OCI-LY1 (cell line): ENCODE results near the gene ERN1.

Experiments used
- H2AFZ ChIP-seq: fragments of 200-600 bp; sonication (generic), shearing (Covaris generic); 2 replicates; pipeline ENCODE4 v1.6.0; 2014; ENCODE audit warnings: antibody characterized with exemption, mild to moderate bottlenecking, low read length
- H3F3A ChIP-seq: fragments of 200-600 bp; sonication (generic), shearing (Covaris generic); 2 replicates; pipeline ENCODE4 v1.6.0; 2014; ENCODE audit warnings: mild to moderate bottlenecking, antibody characterized with exemption, low read length, moderate library complexity; ENCODE audit not compliant: insufficient read depth
- H3K27ac ChIP-seq: fragments of 200-600 bp; sonication (generic); 2 replicates; pipeline ENCODE4 v1.5.1; 2014; ENCODE audit warnings: low read length, mixed run types, mild to moderate bottlenecking, low read depth; ENCODE audit not compliant: poor library complexity, severe bottlenecking
- H3K27me3 ChIP-seq: fragments of 200-600 bp; sonication (generic); 2 replicates; pipeline ENCODE4 v1.6.0; 2014; ENCODE audit warnings: antibody characterized with exemption, mild to moderate bottlenecking, low read length, moderate library complexity; ENCODE audit not compliant: insufficient read depth
- H3K36me3 ChIP-seq: fragments of 200-600 bp; sonication (generic); 2 replicates; pipeline ENCODE4 v1.6.1; 2014; ENCODE audit warnings: mild to moderate bottlenecking, antibody characterized with exemption, low read length, moderate library complexity, mixed read lengths; ENCODE audit not compliant: insufficient read depth
- H3K4me1 ChIP-seq: fragments of 200-600 bp; sonication (generic); 2 replicates; pipeline ENCODE4 v1.5.1; 2014; ENCODE audit warnings: mild to moderate bottlenecking, low read length, moderate library complexity; ENCODE audit not compliant: insufficient read depth, severe bottlenecking
- H3K4me2 ChIP-seq: fragments of 200-600 bp; sonication (generic), shearing (Covaris generic); 2 replicates; pipeline ENCODE4 v1.6.1; 2014; ENCODE audit warnings: low read length
- H3K4me3 ChIP-seq: fragments of 200-600 bp; sonication (generic); 2 replicates; pipeline ENCODE4 v1.5.1; 2014; ENCODE audit warnings: low read length, low read depth, mild to moderate bottlenecking, mixed read lengths; ENCODE audit not compliant: poor library complexity, severe bottlenecking
- H3K79me2 ChIP-seq: fragments of 200-600 bp; shearing (Covaris generic); 2 replicates; pipeline ENCODE4 v1.6.1; 2016; ENCODE audit warnings: mixed run types, low read length, mixed read lengths; ENCODE audit not compliant: insufficient read depth
- H3K9ac ChIP-seq: fragments of 200-600 bp; sonication (generic), shearing (Covaris generic); 2 replicates; pipeline ENCODE4 v1.6.1; 2014; ENCODE audit warnings: mild to moderate bottlenecking, low read length, mixed read lengths
- H3K9me2 ChIP-seq: fragments of 200-600 bp; sonication (generic), shearing (Covaris generic); 2 replicates; pipeline ENCODE4 v1.6.1; 2014; ENCODE audit warnings: low read depth, mild to moderate bottlenecking, low read length, mixed read lengths
- H3K9me3 ChIP-seq: fragments of 200-600 bp; shearing (Covaris generic); 2 replicates; pipeline ENCODE4 v1.6.1; 2014; ENCODE audit warnings: low read length, mixed read lengths
- H4K20me1 ChIP-seq: fragments of 200-600 bp; sonication (generic), shearing (Covaris generic); 2 replicates; pipeline ENCODE4 v1.6.0; 2016; ENCODE audit warnings: mild to moderate bottlenecking, low read length; ENCODE audit not compliant: insufficient read depth
- EZH2 ChIP-seq: fragments of 200-600 bp; sonication (generic), shearing (Covaris generic); IDR thresholded peaks from 2 replicates; pipeline ENCODE4 v1.8.0; 2017; ENCODE audit warnings: borderline replicate concordance, mixed run types, mild to moderate bottlenecking, antibody characterized with exemption, low read length, moderate library complexity, mixed read lengths
- TF ChIP-seq, protein P1 (sequence below): fragments of 200-600 bp; sonication (generic), shearing (Covaris generic); IDR thresholded peaks from 2 replicates; pipeline ENCODE4 v1.5.1; 2017; ENCODE audit warnings: mild to moderate bottlenecking, antibody characterized with exemption, low read length, moderate library complexity, mixed read lengths

ERN1 gene

DNA sequence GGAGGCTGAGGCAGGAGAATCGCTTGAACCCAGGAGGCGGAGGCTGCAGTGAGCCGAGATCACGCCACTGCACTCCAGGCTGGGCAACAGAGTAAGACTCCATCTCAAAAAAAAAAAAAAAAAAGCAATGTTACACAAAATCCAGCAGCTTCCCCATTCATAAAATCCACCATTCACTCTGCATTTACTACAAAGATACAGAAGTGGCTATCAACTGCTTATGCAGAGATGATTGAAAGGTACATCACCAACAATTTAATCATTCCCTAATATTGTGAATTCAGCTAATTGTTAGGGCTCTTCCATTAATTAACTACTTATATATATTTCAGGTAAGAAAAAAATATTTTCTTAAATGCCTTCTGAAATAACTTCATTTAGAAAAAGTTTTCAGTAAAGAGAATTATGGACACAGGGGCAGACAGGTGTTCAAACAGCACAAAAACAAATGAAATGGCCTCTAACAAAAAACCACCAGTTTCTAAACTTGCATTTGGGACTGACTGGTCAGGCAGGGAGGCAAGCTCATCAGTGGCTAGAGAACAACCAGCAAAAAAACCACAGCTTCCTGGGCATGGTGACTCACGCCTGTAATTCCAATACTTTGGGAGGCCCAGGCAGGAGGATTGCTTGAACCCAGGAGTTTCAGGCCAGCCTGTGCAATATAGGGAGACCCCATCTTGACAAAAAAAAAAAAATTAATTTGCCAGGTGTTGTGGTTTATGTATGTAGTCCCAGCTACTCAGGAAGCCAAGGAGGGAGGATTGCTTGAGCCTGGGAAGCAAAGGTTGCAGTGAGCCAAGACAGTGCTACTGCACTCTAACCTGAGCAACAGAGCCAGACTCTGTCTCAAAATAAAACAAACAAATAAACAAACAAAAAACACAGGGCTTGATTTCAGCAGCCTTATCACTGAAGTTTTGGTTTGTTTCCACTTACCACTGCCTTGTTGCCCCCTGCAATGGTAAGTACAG, 26.3 kb downstream of the ERN1 start:
- no peak for TF ChIP-seq EZH2
- TF ChIP-seq, protein P1, sequence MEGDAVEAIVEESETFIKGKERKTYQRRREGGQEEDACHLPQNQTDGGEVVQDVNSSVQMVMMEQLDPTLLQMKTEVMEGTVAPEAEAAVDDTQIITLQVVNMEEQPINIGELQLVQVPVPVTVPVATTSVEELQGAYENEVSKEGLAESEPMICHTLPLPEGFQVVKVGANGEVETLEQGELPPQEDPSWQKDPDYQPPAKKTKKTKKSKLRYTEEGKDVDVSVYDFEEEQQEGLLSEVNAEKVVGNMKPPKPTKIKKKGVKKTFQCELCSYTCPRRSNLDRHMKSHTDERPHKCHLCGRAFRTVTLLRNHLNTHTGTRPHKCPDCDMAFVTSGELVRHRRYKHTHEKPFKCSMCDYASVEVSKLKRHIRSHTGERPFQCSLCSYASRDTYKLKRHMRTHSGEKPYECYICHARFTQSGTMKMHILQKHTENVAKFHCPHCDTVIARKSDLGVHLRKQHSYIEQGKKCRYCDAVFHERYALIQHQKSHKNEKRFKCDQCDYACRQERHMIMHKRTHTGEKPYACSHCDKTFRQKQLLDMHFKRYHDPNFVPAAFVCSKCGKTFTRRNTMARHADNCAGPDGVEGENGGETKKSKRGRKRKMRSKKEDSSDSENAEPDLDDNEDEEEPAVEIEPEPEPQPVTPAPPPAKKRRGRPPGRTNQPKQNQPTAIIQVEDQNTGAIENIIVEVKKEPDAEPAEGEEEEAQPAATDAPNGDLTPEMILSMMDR: no peak
- Histone ChIP-seq H3F3A (no peaks in the 10 kb centered on the region), H3K4me1 (no peaks in the 10 kb centered on the region), H3K9ac (no peak overlapping the region), H3K79me2 (no peaks in the 10 kb centered on the region), H3K9me3 (no peaks in the 10 kb centered on the region), H3K36me3 (no peaks in the 10 kb centered on the region), H3K4me2 (no peak overlapping the region), H3K27me3 (no peaks in the 10 kb centered on the region; the same call in 1 of the 2 replicates), H4K20me1 (no peaks in the 10 kb centered on the region), H2AFZ (no peak overlapping the region), H3K27ac (no peak overlapping the region), H3K9me2 (no peaks in the 10 kb centered on the region), H3K4me3 (no peak overlapping the region)

DNA sequence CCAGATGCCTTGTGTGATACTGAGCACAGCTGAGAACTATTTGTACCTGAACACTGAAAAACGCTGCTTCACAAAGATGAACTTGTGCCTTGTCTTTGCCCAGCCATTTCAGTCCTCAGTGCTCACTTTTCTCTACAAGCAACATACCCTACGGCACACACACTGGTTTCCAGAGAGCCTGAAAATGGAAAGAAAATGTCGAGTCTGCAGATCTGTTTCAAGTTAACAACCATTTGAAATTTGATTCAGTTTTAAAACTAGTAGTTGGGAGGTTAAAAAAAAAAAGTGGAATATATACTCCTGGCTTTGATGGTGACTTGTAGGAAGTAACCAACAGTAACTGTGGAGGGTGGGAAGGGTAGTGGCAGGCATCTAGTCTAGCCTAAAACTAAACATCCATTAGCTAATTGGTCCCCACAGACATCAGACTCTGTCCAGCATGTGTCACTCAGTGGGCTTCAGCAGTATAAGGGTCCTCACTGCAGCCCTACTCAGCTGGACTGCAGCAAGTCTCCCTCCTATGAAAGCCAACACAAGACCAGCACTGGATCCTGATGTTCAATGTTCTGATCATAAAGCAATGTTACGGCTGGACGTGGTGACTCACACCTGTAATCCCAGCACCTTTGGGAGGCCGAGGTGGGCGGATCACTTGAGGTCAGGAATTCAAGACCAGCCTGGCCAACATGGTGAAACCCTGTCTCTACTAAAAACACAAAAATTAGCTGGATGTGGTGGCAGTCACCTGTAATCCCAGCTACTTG, 27.1 kb downstream of the ERN1 start:
- H3K79me2 ChIP-seq: no peaks in the 10 kb centered on the region
- no peaks in the 10 kb centered on the region for H4K20me1 ChIP-seq
- H3K27me3 ChIP-seq: no peaks in the 10 kb centered on the region; the same call in 1 of the 2 replicates
- H3K9ac ChIP-seq: no peak overlapping the region
- H3K4me2 ChIP-seq: no peak overlapping the region
- H2AFZ ChIP-seq: no peak overlapping the region
- H3K36me3 ChIP-seq: no peaks in the 10 kb centered on the region
- H3F3A ChIP-seq: no peaks in the 10 kb centered on the region
- no peak overlapping the region for H3K4me3 ChIP-seq
- no peak for TF ChIP-seq EZH2
- TF ChIP-seq, protein P1: no peak
- no peak overlapping the region for H3K27ac ChIP-seq
- no peaks in the 10 kb centered on the region for H3K4me1 ChIP-seq
- H3K9me2 ChIP-seq: no peaks in the 10 kb centered on the region
- no peaks in the 10 kb centered on the region for H3K9me3 ChIP-seq

GRCh38 chr17:64099543-64099942, 30.4 kb downstream of the ERN1 start:
- H3K27ac ChIP-seq: no peak overlapping the region
- H3K4me1 ChIP-seq: no peaks in the 10 kb centered on the region
- H3K36me3 ChIP-seq: no peaks in the 10 kb centered on the region
- no peak overlapping the region for H3K4me2 ChIP-seq
- no peaks in the 10 kb centered on the region for H3K9me3 ChIP-seq
- H3K79me2 ChIP-seq: no peaks in the 10 kb centered on the region
- no peaks in the 10 kb centered on the region for H3F3A ChIP-seq
- TF ChIP-seq EZH2: no peak
- H3K9me2 ChIP-seq: no peaks in the 10 kb centered on the region
- H3K4me3 ChIP-seq: no peak overlapping the region
- no peaks in the 10 kb centered on the region; the same call in 1 of the 2 replicates for H3K27me3 ChIP-seq
- no peaks in the 10 kb centered on the region for H4K20me1 ChIP-seq
- no peak overlapping the region for H2AFZ ChIP-seq
- no peak overlapping the region for H3K9ac ChIP-seq
